Measurements from ENCODE around the gene EXOC2.

- TF ChIP-seq CTCF (IDR thresholded peaks at IDR 0.05) (no peak), POLR2A (IDR thresholded peaks at IDR 0.05) (no peak)
These were observed 248.2 kb downstream of the EXOC2 start for GRCh38 chr6:444653-445275.

All from lower leg skin (tissue), 3 donors.